GM18511 (cell line): ENCODE data around the gene CACNA2D4.

Source experiments
- ATAC-seq: cut with Tn5 transposase; IDR thresholded peaks from one replicate; pipeline ENCODE4 v1.9.1; 2021; ENCODE audit warnings: mild to moderate bottlenecking, moderate library complexity; ENCODE audit not compliant: unreplicated experiment

The CACNA2D4 gene

DNA sequence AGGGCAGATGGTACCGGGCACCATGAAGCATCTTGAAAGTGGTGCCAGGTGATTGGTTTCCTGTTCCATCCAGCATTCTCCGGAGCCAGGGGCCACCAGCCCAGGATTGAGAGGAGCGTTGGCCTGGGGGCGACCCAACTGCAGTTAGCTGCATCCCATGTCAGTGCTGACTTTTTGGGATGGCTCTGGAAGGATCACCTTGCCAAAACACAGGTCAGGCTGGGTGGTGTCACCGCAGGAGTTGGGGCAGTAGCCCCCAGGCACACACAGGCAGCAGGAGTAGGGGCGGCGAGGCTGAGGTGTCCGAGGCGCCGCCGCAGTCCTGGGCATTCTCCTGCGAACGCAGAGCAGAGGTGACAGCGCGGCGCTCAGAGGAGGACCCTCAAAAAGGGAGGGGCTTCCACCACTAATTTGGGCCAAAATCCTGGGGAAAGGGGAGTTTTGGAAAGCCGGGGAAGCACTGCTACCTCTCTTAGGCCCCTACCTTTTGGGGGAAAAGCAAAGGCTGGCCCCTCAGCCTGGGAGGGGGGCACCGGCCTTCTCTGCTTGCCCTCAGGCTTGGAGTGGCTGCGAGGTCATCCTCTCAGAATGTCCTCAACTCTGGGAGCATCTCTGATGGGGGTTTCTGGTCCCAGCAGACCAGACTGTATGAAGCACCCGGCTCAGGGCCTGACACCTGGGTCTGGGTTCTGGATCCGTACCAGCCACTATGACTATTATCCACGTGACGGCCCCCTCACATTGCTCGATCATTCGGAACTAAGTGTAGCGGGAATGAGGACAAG is 124.8 kb downstream of the CACNA2D4 start:
- ATAC-seq: no peak

- no peak for ATAC-seq
Measured at GRCh38 chr12:1792406-1792805, 126.0 kb downstream of the CACNA2D4 start.

DNA sequence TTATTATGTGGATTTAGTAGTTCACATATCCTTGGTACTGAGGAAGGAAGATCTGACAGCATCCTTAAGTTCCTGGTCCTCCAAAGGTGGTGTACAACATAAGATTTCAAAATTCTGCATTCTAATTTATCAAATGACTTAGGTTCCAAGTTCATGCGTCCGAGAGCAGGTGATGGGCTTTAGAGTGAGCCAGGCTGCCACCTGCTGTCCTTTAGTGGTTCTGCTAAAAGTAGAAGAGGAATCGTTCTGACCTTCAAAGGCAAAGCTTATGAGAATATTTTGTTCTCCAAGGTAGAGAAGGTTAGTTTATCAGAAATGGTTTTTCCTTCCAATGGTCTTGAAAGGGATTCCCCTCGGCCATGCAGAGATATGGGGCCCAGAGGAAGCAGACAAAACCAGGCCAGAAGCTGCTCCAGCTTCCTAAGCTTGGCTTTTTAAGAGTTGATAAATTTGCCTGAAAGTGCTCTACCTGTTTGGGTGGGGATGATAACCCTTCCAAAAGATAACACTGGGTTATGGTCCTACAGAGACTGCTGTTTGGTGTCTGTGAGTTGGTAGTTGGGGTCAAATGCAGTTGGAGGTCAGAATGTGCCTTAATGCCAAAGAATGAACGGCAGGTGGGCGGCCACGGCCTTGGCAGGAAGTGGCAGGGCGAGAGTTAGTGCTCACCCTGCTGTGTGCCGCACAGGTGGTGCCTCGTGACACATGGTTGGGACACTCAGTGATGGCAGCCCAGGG is 127.2 kb downstream of the CACNA2D4 start:
- ATAC-seq: no peak

- no peak for ATAC-seq
Measured at GRCh38 chr12:1790444-1790843, 128.0 kb downstream of the CACNA2D4 start.

DNA sequence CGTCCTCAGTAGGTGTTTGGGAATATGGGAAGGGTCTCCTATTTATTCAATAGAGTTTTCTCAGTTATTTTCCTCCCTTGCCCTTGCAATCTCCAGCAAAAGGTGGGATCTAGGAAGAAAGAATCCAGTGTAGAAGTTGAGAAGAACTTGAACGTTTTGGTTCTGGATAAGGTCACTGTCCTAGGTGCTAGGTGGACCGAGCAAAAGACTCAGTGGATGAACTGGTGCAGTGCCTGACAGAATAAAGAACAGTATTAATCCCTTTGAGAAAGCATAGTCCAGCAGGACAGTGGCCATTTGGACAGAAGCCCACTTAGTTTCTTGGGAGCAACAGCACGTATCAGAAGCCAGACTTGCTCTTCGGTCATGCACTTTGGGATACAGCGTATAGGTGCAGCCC is 130.7 kb downstream of the CACNA2D4 start:
- no peak for ATAC-seq

DNA sequence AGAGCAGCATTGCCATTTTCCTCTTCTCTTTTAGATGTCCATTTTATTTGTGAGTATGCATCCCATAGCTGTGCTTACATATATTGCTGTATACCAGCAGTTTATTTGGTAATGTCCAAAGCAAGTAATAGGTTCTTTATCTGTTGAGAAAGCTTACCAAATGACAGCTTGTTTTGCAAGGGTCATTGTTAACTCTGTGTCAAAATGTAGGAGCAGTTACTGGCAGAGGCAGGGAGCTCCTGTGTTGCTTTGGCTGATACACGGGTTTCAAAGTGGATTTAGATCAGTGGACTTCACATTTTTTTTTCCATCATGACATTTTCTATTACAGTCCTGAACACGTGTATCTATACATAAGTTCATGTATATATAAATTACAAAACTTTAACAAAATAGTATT is 136.2 kb downstream of the CACNA2D4 start:
- ATAC-seq: no peak

GRCh38 chr12:1781772-1782171 is 136.7 kb downstream of the CACNA2D4 start:
- no peak for ATAC-seq

GRCh38 chr12:1779783-1780182 is 138.7 kb downstream of the CACNA2D4 start:
- no peak for ATAC-seq

DNA sequence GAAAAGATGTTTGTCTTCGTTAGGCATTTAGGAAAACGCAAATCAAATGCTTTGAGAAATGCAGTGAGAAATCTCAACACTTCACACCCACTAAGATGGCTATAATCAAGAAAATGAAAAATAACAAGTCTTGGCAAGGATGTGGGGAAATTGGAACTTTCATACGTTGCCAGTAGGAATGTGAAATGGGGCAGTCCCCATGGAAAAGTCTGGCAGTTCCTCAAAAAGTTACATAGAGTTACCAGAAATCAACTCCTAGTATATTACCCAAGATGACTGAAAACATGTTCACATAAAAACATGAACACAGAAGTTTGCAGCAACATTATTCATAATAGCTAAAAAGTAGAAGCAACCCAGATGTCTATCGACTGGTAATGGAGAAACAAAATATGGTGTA is 139.5 kb downstream of the CACNA2D4 start:
- no peak for ATAC-seq

- no peak for ATAC-seq
Measured at GRCh38 chr12:1777798-1778197, 140.7 kb downstream of the CACNA2D4 start.

- no peak for ATAC-seq
Measured at GRCh38 chr12:1776170-1776921, 142.1 kb downstream of the CACNA2D4 start.

DNA sequence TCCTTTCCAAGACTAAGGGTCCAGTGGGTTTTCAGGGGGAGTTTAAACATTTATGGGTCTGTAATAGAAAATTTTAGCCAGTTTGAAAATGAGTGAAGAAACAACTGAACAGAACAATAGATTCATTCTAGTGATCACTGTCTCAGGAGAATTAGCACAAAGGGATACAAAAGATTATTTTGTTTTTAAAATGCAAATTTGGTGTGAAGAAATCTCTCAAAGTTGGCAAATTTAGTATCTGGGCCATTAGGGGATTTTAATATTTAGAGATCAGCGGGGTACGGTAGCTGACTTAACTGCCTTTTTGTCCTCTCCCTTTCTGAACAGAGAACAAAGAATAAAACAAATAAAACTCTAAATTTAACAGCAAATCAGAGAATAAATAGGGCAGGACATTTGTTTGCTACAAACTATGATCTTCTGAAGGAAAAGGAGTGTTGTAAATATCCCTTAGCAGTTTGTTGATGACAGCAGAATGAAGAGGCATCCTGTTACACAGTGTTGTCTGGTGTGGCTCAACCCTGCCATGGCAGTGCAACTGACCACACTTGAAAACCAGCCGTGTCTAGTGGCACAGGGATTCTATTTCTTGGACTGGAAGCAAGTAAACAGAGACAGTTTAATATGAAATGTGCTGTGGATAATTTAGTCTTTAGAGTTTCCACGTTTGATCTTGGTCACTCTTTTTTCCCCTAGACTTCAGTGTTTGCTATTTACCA is 144.4 kb downstream of the CACNA2D4 start:
- ATAC-seq: no peak

- no peak for ATAC-seq
Measured at GRCh38 chr12:1769809-1770494, 148.5 kb downstream of the CACNA2D4 start.

- no peak for ATAC-seq
Measured at GRCh38 chr12:1768615-1769014, 149.8 kb downstream of the CACNA2D4 start.

DNA sequence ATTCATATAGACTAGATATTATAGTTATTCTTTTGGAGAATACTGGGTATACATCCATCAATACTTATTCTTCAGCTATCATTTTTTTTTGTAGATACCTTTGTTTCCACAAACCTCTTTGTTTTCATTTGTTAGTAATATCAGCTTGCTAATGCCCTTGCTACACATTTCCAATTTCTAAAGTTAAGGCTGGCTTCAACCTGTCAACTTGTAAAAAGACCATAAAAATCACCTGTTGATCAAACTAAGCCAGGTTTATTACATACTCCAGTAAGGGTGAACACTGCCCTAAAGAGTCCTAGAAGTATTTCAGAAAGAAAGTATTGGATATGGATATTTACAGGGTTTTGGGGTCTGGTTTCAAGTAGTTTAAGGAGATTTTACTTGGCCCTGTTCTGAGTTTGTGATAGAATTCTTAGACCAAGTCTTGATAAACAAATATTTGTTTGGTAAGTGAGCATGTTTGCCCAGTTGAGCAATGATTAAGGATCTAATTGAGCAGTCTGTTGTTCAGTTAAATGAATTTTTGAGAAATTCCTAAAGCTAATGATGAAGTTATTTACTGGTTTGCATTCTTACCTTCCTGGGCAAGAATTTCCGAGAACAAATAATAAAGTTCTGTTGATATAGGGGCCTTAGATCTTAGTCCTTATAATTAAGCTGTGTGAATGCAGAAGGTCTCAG is 150.9 kb downstream of the CACNA2D4 start:
- ATAC-seq: no peak

DNA sequence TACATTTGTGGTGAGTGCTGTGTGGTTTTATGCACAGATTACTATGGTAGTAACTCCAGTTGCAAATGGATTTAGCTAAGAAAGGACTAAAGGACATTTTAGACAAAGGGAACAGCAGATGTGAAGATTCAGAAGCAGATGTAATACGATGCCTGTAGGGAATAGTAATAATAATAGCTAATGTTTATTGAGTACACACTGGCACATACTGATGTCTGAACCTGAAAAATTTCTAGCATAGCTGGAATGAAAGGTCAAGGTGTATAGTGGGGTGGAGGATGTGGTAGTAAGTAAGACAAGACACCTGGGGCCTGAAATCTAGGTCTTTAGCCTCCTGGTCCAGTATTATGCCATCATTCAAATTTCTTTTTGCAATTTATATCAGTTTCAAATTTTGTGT is 152.3 kb downstream of the CACNA2D4 start:
- ATAC-seq: no peak

DNA sequence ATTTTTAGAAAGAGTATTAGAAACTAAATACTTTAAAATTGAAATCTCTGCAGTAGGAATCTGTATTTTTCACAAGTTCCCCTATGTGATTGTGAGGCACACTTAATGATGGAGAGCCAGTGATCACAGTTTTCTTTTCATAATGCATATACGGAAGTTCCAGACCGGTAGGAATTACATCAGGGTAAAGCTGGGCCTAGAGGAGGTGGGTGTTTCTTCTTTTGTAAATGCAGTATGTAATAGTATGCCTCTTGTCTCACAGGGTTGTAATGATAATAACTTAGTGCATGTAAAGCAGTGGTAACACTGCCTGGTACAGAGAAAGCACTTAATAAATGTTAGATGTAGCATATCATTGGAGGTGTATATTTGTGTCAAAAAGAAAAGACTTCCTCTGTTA is 155.3 kb downstream of the CACNA2D4 start:
- no peak for ATAC-seq

DNA sequence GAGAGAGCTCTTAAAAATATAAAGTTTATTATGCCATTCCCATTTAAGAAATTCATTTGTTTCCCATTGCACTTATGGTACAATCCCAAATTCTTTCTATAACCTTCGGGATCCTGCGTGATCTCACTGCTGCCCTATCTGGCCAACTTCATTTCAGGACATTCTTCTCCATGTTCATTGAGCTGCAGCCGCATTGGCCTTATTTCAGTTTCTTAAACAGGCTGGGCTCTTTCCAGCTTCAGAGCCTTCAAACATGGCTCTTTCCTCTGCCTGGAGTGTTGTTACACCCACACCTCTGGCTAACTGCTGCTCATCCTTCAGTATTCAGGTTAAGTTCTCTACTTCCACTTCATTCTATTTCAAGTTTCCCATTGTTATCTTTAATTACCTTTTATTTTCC is 156.6 kb downstream of the CACNA2D4 start:
- no peak for ATAC-seq

- no peak for ATAC-seq
Measured at GRCh38 chr12:1760566-1761382, 157.7 kb downstream of the CACNA2D4 start.
